ENCODE results near the gene SLC8B1.
"Not testable (repeated sequence)": the region's sequence is repeated elsewhere in the genome, so short reads cannot be mapped to it uniquely, and the experiment has no call there.

SLC8B1 gene

GRCh38 chr12:113354192-113354591 lies 19.3 kb upstream of the SLC8B1 start:
- DNase-seq: not testable (repeated sequence)

GRCh38 chr12:113351089-113351488 lies 16.2 kb upstream of the SLC8B1 start:
- no peak for DNase-seq

GRCh38 chr12:113348849-113349536 lies 14.1 kb upstream of the SLC8B1 start:
- no peak for DNase-seq

- DNase-seq: peak; percentile 81
Measured at GRCh38 chr12:113347892-113348291, 13.0 kb upstream of the SLC8B1 start.

GRCh38 chr12:113347107-113347506 lies 12.2 kb upstream of the SLC8B1 start:
- no peak for DNase-seq

GRCh38 chr12:113346353-113346752 lies 11.4 kb upstream of the SLC8B1 start:
- no peak for DNase-seq

- no peak for DNase-seq
Measured at GRCh38 chr12:113345318-113345717, 10.4 kb upstream of the SLC8B1 start.

GRCh38 chr12:113341535-113341934 lies 6.6 kb upstream of the SLC8B1 start:
- no peak for DNase-seq

GRCh38 chr12:113340061-113340460 lies 5.2 kb upstream of the SLC8B1 start:
- no peak for DNase-seq

- no peak for DNase-seq
Measured at GRCh38 chr12:113339540-113339939, 4.6 kb upstream of the SLC8B1 start.

GRCh38 chr12:113333877-113334785 lies 778 bp downstream of the SLC8B1 start:
- peak; percentile 38 for DNase-seq

- no peak for DNase-seq
Measured at GRCh38 chr12:113333418-113333750, 1.5 kb downstream of the SLC8B1 start.

- no peak for DNase-seq
Measured at GRCh38 chr12:113332688-113333417, 2.1 kb downstream of the SLC8B1 start.

- DNase-seq: no peak
Measured at GRCh38 chr12:113330505-113330904, 4.4 kb downstream of the SLC8B1 start.

- DNase-seq: no peak
Measured at GRCh38 chr12:113329791-113330417, 5.0 kb downstream of the SLC8B1 start.

GRCh38 chr12:113329022-113329790 lies 5.7 kb downstream of the SLC8B1 start:
- DNase-seq: no peak

GRCh38 chr12:113328368-113328889 lies 6.5 kb downstream of the SLC8B1 start:
- DNase-seq: no peak

GRCh38 chr12:113326775-113327395 lies 8.0 kb downstream of the SLC8B1 start:
- DNase-seq: no peak

GRCh38 chr12:113325916-113326315 lies 9.0 kb downstream of the SLC8B1 start:
- no peak for DNase-seq

- no peak for DNase-seq
Measured at GRCh38 chr12:113322343-113322742, 12.6 kb downstream of the SLC8B1 start.

- DNase-seq: no peak
Measured at GRCh38 chr12:113320401-113320800, 14.5 kb downstream of the SLC8B1 start.

Data from hematopoietic multipotent progenitor cell treated with erythropoietin and hydrocortisone succinate and interleukin-3 and kit ligand, for 8 days (in vitro differentiated cells).